ENCODE results near the gene PPM1H. TPM values are rescaled to one million over a fixed set of nuclear protein-coding genes. Genes with fewer than 3 reads are reported as not detected.

PPM1H gene
- total and polyA plus RNA-seq, 2 of the 8 experiments (the other 6 are each of a cell fraction or from before 2014, with no cell fraction given), result 16.4 to 36.1 TPM

DNA sequence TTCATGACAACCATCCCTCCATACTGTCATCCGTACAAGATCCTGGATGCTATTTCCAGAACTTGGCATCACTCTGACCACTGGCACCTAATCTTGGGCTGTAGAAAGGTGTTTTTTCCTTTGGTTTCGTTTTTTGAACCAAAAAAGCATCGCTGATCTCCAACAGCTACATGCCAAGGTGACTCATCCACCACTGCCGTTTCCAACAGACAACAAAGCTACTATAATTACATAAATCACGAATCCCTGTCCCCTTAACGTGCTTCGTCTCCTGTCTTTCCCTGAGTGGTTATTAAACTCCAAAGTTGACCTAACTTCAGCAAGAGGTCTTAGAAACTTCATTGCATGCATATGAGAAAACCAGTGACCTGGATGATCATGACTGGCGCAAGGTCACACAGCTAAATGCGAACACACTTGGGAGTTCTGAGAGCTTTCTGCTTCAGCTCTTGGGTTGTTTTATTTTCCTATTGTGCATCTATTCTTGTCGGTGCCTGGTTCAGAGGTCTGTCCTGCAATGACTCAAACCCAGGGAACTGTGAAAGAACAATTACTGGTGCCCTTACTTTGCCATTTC lies 99.9 kb downstream of the PPM1H start:
- DNase-seq (ENCODE audit: low read depth in 1 of 2, low spot score in 2 of 2) (no peak), FAIRE-seq (no peak)
- POLR2A ChIA-PET (ENCODE audit: partially characterized antibody), result no interaction called here
- H2BK12ac ChIP-seq (ENCODE audit: low read depth, low read length), result no peak overlapping the region
- H3K9me3 ChIP-seq (ENCODE audit: insufficient read depth in 2 of 2, low read depth in 1 of 2, low read length in 1 of 2), result no peaks in the 10 kb centered on the region
- no peak overlapping the region for H2BK5ac ChIP-seq (ENCODE audit: low read depth, low read length)
- no peak overlapping the region for H3K4me2 ChIP-seq (ENCODE audit: insufficient read depth in 1 of 2, low read depth in 2 of 2, low read length in 2 of 2)
- H3K23ac ChIP-seq (ENCODE audit: insufficient read length), result no peak overlapping the region
- CTCF ChIA-PET (ENCODE audit: partially characterized antibody), result interaction anchor here (0.9 to 3.6 kb wide), 7 partner anchors 9 to 234 kb away, joined by 3 to 14 read pairs (median 4); partner anchors contain the start of gene PPM1H
- H3K4me1 ChIP-seq (replicated peaks in 1 of 4; ENCODE audit: control insufficient read depth in 3 of 4, insufficient read depth in 4 of 4, low read length in 3 of 4), result peaks cover 0 to 3% (median 1%) of the 10 kb centered on the region in 4 experiments; a peak in 2 of 7 replicates
- H4K20me1 ChIP-seq (replicated peaks in 1 of 2; ENCODE audit: control insufficient read depth in 1 of 2, insufficient read depth in 2 of 2, low read length in 2 of 2), result peaks cover 0 to 3% of the 10 kb centered on the region in 2 experiments
- WGBS, 2 experiments (ENCODE audit: extremely low coverage in 1 of 2, insufficient coverage in 1 of 2, insufficient read length in 1 of 2, insufficient replicate concordance in 2 of 2, low coverage in 1 of 2, low lambda C conversion rate in 2 of 2, missing lambda C conversion rate in 1 of 2), result 89% methylated on average over 10 of the region's 10 CpGs; no CpG with 5 or more reads in 1 of the 2 experiments
- H3K27ac ChIP-seq (ENCODE audit: low read depth, low read length), result no peak overlapping the region
- H2BK15ac ChIP-seq (ENCODE audit: low read length), result no peak overlapping the region
- H3K36me3 ChIP-seq (ENCODE audit: control insufficient read depth in 2 of 4, insufficient read depth in 4 of 4, low read length in 3 of 4), result peaks cover 0 to 2% (median 0%) of the 10 kb centered on the region in 4 experiments; a peak in 1 of 8 replicates
- H3K14ac ChIP-seq (ENCODE audit: insufficient read length), result no peak overlapping the region
- no peaks in the 10 kb centered on the region for H3K23me2 ChIP-seq (ENCODE audit: low read depth, low read length)
- H4K5ac ChIP-seq (ENCODE audit: insufficient read length, low read depth, low read length), result no peak overlapping the region
- no peak overlapping the region for H3K4ac ChIP-seq (replicated peaks; ENCODE audit: insufficient read length, low read depth, low read length)
- no peaks in the 10 kb centered on the region for H3K27me3 ChIP-seq (replicated peaks in 1 of 4; ENCODE audit: control insufficient read depth in 3 of 4, extremely low read depth in 1 of 4, insufficient read depth in 3 of 4, low read length in 3 of 4)
- H3K79me2 ChIP-seq (ENCODE audit: control insufficient read depth in 1 of 2, insufficient read depth in 2 of 2, low read length in 2 of 2), result peaks cover 0 to 19% of the 10 kb centered on the region in 2 experiments; a peak in 3 of 4 replicates
- no peak overlapping the region for H2AK5ac ChIP-seq (ENCODE audit: low read depth, low read length)
- H2BK20ac ChIP-seq (ENCODE audit: low read length), result no peak overlapping the region
- H3K79me1 ChIP-seq (ENCODE audit: low read depth, low read length), result 0 out of 2 replicates have a peak, but pooled peaks cover 5% of the 10 kb centered on the region
- no peak overlapping the region for H4K91ac ChIP-seq (replicated peaks; ENCODE audit: insufficient read length, low read length)
- no peak overlapping the region for H3K56ac ChIP-seq (replicated peaks; ENCODE audit: insufficient read length, low read depth, low read length)
- no peak overlapping the region for H3K18ac ChIP-seq (ENCODE audit: extremely low read depth, low read length)
- H2AFZ ChIP-seq (ENCODE audit: low read length), result no peak overlapping the region
- H4K8ac ChIP-seq (ENCODE audit: extremely low read depth, insufficient read depth, low read length), result no peak overlapping the region
- no peak overlapping the region for H3K9ac ChIP-seq (replicated peaks in 1 of 4; ENCODE audit: extremely low read depth in 1 of 4, low read depth in 3 of 4, low read length in 3 of 4)
- no peak overlapping the region for H3K4me3 ChIP-seq (ENCODE audit: extremely low read depth in 1 of 4, insufficient read depth in 2 of 4, low read depth in 3 of 4, low read length in 4 of 4)
- no peak overlapping the region for H2BK120ac ChIP-seq (replicated peaks; ENCODE audit: low read depth, low read length)
- no peak for TF ChIP-seq SP2 (IDR thresholded peaks at IDR 0.05; ENCODE audit: low read length)
- no peak for TF ChIP-seq CHD2 (IDR thresholded peaks at IDR 0.05; ENCODE audit: low read length)
- no peak for TF ChIP-seq HDAC2 (IDR thresholded peaks at IDR 0.05; ENCODE audit: borderline replicate concordance in 1 of 2, low read depth in 2 of 2, low read length in 2 of 2)
